HG03521 (cell line): ENCODE measurements around the gene UBE3D.
"Not testable (repeated sequence)": the region's sequence is repeated elsewhere in the genome, so short reads cannot be mapped to it uniquely, and the experiment has no call there.

Source experiments
- ATAC-seq: cut with Tn5 transposase; IDR thresholded peaks from one replicate; pipeline ENCODE4 v1.9.1; 2021; ENCODE audit warnings: mild to moderate bottlenecking, moderate library complexity; ENCODE audit not compliant: unreplicated experiment

Gene UBE3D

GRCh38 chr6:82921258-82921657, 144.4 kb downstream of the UBE3D start:
- no peak for ATAC-seq

DNA sequence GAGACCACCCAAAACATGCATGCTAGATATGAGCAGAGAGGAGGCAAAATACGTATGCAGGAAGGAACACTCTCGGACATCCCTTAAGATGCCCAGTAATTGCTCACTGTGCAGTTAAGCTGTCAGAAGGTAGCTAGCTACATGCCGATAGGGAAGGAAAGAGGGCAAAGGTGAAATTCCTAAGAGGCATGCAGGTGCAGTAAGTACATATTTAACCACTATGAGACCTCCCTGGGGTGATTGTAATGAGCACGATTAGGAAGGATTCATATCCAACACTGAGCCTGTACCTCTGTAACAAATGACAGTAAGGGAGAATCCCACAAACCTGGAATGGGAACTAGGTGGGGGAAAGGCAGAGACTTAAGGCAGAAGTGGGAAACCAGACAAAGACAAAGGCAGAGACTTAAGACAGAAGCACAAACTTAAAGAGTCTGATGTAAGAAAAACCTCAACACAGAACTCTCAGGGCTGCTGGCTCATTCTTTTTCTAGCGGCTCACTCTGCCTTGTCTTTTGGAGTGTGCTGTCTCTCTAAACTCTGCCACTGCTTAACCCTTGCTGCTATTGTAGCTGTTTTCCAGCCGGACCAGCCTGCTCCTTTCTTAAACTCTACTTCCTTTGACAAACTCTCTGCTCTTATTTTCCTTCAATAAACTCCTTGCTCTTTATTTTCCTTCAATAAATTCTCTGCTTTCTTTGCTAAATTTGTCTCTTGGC, 148.1 kb downstream of the UBE3D start:
- no peak for ATAC-seq

DNA sequence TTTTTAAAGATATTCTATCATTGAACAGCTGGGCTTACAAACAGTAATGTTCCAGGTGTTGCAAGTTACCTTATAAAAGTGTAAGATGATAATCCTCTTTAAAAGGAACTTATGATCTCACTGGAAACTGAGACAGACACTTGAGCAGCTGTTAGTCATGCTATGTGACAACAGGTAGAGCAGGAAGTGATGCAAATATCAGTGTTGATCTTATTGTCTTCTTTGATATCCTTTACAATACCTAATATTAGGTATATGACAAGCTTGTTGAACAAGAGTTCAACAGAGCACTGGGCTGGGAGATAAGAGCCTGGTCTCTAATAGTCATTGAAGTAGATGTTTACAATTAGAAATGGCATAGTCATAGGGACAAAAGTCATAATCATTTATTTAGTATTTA, 150.0 kb downstream of the UBE3D start:
- no peak for ATAC-seq

DNA sequence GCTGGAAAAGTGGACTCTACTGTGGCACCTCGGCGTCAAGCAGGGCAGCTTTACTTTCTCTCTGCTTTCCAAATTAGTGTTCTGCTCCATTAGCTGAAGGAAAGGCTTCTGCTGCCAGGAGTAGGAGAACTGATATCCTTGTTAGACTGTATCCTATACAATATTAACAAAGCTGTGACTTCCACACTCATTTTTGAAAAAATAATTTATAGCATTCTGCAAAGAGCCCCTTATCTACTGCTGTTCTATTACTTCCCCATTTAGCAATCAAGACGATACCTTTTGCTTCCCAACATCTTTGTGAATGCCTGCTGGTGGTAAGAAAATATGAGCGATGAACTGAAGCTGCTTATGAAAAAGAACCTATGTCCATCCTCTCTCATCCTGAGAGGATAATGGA, 151.1 kb downstream of the UBE3D start:
- ATAC-seq = no peak

DNA sequence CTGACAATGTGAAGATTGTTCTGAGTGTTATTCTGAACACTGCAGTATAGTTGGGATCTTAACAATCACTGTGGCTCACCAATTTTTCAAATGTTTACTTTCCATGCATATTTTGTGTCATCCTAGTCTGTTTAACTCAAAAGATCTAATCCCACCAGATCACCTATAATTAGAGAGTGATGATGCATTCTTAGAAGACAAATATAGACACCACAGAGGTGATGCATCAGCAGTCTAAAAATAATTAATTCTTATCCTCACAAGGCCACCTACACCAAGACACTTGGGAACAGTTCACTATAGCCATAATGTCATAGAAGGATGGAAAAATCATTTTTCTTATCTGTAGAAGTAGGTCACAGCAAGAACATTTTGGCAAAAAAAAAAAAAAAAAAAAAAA, 154.8 kb downstream of the UBE3D start:
- no peak for ATAC-seq

- no peak for ATAC-seq
Measured at GRCh38 chr6:82910395-82910794, 155.2 kb downstream of the UBE3D start.

- ATAC-seq = no peak
Measured at GRCh38 chr6:82909551-82909950, 156.1 kb downstream of the UBE3D start.

DNA sequence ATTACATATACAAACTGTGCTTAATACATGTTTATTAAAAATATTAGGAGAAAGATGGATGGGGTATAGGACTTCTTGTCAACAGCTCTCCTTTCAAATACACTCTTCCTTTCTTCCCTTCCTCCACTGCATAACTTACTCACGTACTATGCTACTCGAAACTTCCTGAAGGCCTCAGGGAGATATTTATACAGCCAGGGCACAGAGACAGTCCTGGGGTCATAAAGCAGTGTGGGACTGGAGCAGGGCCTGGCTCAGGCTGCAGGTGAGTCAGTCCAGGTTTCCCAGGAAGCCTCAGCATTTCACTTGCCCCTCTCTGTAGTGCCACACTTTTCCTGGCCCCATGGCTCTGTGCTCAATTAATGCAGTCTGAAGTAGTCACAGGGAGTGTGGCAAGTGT, 157.0 kb downstream of the UBE3D start:
- ATAC-seq = no peak

GRCh38 chr6:82906951-82907350, 158.7 kb downstream of the UBE3D start:
- ATAC-seq = no peak

DNA sequence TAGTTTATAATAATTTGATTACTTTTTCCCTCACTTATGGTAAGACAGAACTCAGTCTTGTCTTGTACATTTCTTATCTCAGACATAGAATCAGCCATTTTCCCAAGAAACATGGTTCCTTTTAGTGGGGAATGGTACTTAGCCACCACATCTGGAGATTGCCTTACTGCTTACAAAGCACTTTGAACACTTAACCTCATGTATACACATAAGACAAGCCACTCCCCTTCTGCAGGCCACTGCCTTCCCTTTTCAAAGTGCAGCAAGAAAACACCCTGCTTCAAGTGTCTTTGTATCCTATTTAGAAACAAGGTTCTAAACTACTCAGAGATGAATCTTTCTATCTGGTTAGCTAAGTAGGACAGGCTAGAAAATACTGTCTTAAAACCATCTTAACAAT, 159.2 kb downstream of the UBE3D start:
- ATAC-seq = no peak

DNA sequence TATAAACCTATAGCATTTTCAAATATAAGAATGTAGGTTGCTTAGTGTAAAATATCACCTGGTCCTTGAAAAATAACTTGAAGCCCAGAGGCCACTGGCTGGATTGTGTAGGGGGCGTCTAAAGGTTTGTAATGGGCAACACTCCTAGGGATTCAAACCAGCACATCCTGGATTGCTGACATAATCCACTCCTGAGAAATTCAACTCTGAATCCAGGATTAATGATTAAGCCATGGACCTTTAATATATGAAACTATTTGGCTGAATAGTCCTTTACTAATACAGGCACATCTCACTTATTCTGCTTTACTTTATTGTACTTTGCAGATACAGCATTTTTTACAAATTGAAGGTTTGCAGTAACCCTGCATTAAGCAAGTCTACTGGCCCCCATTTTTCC, 160.8 kb downstream of the UBE3D start:
- ATAC-seq = no peak

DNA sequence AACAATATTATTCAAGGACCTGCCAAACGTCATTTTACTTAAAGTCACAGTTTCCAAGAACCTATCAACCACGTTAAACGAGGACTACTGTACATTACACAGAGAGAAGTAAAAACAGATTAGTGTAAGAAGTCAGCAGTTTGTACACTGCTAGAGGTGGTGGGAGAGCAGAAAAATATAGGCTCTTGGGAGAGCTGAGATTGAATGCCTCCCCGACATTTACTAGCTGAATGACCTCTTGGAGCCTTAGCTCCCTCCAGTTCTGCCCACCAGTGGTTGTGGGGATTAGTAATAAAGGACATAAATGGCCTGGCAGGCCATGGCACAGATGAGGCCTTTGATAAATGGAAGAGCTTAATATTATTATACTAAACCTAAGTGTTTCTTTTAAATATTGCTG, 161.4 kb downstream of the UBE3D start:
- no peak for ATAC-seq

- no peak for ATAC-seq
Measured at GRCh38 chr6:82902290-82902689, 163.4 kb downstream of the UBE3D start.

DNA sequence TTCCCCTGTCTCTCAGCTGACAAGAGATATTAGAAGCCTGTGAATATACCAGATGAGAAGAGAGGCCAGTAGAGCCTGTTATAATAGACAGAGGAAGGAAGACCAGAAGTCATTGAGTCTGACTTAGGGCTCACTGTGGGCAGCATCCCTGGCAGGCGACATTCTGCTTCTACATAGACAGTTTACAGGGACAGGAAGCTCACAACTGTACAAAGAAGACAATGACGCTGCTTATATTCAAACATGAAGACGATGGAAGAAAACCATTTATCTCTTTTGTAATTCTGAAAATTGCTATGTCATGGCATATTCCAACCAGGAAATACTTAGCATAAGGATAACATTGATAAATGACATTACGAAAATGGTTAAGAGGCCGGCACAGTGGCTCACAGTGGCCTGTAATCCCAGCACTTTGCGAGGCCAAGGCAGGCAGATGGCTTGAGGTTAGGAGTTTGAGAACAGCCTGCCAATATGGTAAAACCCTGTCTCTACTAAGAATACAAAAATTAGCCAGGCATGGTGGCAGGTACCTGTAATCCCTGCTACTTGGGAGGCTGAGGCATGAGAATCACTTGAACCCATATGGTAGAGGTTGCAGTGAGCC, 170.9 kb downstream of the UBE3D start:
- ATAC-seq = no peak

- no peak for ATAC-seq
Measured at GRCh38 chr6:82893889-82894652, 171.6 kb downstream of the UBE3D start.

DNA sequence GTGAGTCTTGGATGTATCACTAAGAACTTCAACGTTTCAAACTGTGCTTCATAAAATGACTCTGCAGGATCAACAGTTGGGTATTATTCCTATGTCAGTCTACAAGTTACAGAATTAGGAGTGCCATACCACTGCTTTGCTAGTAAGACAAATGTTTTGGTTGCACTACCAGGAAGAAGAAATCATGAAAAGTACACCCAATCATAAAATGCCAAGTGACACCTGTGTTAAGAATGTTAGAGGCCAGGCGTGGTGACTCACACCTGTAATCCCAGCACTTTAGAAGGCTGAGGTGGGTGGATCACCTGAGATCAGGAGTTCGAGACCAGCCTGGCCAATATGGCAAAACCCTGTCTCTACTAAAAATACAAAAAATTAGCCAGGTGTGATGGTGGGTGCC, 174.1 kb downstream of the UBE3D start:
- not testable (repeated sequence) for ATAC-seq

DNA sequence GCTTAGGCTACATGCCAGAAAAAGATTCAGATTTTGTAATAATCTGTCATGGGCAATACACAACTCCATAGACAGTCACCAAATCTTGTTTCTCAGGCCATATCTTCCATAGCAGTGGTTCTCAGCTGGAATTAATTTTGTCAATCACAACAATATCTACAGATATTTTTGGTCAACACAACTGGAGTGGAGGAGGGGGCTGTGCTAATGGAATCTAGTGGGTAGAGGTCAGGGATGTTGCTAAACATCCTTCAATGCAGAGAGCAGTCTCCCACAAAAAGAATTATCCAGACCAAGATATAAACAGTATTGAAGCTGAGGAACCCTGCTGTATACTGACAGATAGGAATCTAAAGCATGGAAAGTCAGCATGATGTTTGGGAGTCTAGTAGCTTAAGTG, 174.6 kb downstream of the UBE3D start:
- no peak for ATAC-seq

GRCh38 chr6:82890240-82890639, 175.4 kb downstream of the UBE3D start:
- ATAC-seq = no peak

GRCh38 chr6:82889143-82889542, 176.5 kb downstream of the UBE3D start:
- no peak for ATAC-seq

DNA sequence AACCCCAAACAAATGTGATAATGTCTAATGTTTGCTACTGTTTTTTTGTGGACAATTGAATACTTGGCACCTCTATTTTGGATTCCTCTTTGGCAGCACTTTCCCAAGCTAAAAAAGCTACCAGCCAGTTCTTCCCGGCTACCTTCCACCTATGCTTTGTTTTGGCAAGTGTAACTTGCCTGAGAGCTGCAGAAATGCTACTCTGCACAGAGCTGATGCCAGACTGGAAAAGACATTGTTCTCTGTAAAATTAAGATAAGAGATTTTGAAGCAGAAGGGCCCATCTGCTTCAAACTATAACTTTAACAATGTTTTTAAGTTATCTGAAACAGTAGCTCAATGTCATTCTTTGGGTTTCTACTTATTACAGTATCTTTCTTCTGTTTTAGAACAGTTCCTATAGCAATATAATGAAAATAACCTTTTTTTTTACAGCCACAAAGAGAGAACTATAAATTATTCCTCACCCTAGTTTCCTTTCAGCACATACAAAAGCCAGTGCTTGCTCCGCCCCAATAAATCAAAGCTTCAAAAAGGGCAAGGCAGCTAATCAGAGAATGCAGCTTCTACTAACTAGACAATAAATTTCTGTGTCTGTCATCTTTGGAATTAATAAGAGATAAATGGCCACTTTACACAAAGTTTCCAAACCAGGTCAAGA, 183.1 kb downstream of the UBE3D start:
- ATAC-seq = no peak

GRCh38 chr6:82881519-82881918, 184.1 kb downstream of the UBE3D start:
- no peak for ATAC-seq

DNA sequence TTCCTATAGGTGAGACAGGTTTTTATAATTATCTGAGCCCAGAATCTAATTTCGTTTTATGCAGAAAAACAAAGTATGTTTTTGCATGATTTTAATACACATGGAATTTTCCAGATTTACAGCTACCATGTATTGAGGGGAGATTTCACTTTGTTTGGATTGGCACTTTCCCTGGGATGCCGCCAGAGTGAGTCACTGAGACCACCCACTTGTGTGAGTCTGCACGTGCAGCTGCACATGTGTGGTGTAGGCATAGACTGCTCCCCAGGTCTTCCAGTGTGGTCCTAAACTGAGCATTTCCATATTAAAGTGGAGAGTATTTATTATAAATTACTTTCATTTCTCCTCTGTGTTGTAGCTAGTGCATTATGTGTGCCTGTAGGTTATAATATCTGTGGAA, 186.8 kb downstream of the UBE3D start:
- ATAC-seq = no peak
